ENCODE measurements around the gene GUCA1A. TPM values are rescaled to one million over a fixed set of nuclear protein-coding genes. Genes with fewer than 3 reads are reported as not detected.

The GUCA1A gene
- total RNA-seq, 1 donor from 2014 or later = not detected

DNA sequence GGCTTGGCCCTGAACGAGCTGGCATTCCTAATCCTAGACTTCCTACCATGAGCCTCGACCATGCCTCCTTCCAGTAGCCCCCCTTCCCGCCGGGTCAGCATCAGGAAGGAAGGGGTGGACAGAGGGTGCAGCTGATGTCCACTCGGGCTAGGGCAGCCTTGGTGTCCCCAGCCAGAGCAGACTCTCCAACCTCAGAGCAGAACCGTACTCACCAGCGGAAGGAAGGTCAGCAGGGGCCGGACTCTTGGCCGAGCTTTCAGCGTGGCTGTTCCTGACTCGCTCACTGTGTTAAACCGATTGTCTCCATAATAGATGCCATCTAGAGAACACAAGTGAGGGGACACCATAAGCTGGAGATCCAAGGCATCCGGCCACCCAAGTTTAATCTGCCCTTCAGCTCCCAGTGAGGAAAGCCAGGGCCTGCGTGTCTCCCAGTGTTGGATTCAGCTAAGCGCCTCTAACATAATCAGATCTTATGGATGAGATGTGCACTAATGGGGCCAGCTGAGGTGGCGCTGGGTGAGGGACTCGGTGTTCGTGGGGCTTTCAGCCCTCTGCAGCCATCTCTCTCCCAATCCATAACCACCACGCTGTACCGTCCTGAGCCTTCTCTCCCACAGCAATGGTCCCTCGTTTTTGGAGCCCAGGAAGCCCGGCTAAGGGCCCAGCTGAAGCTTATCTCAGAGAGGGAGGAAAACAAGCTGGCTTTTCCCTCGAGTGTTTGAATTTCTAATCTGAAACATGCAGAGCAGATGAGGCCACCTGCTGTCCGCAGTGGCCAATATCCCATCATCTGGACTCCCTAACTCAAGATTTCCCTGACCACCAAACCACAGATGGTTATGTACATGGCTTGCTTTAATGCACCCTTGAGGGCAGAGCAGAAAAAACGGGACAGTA is 44.5 kb upstream of the GUCA1A start:
- H3K9me3 ChIP-seq = no peaks in the 10 kb centered on the region
- peaks cover 3% of the 10 kb centered on the region for H3K4me1 ChIP-seq
- H3K27me3 ChIP-seq = no peaks in the 10 kb centered on the region
- TF ChIP-seq, protein P1, sequence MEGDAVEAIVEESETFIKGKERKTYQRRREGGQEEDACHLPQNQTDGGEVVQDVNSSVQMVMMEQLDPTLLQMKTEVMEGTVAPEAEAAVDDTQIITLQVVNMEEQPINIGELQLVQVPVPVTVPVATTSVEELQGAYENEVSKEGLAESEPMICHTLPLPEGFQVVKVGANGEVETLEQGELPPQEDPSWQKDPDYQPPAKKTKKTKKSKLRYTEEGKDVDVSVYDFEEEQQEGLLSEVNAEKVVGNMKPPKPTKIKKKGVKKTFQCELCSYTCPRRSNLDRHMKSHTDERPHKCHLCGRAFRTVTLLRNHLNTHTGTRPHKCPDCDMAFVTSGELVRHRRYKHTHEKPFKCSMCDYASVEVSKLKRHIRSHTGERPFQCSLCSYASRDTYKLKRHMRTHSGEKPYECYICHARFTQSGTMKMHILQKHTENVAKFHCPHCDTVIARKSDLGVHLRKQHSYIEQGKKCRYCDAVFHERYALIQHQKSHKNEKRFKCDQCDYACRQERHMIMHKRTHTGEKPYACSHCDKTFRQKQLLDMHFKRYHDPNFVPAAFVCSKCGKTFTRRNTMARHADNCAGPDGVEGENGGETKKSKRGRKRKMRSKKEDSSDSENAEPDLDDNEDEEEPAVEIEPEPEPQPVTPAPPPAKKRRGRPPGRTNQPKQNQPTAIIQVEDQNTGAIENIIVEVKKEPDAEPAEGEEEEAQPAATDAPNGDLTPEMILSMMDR (IDR thresholded peaks at IDR 0.05) = no peak
- intact Hi-C loops (cut with DNase I) = no loop called here
- peaks cover 5% of the 10 kb centered on the region for H3K36me3 ChIP-seq
- H3K27ac ChIP-seq = no peak overlapping the region
- no peak overlapping the region for H3K4me3 ChIP-seq
- ATAC-seq (peak; percentile 35), DNase-seq (no peak)

DNA sequence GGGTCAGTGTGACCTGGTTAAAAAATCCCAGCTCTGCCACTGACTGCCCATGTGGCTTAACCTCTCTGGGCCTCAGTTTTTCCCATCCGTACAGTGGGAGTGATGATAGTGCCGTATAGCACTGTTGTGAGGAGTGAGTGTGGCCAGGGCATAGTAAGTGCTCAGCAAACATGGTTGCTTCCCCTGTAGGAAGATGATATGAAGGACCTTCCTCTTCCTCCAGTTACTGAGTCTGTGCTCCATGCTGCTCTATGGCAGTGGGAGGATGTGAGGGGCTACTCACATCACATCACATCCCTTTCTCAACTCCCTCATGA is 43.8 kb upstream of the GUCA1A start:
- no peak overlapping the region for H3K27ac ChIP-seq
- H3K27me3 ChIP-seq = no peaks in the 10 kb centered on the region
- H3K36me3 ChIP-seq = peaks cover 5% of the 10 kb centered on the region
- no peak for DNase-seq
- intact Hi-C loops (cut with DNase I) = no loop called here
- ATAC-seq = no peak
- no peak overlapping the region for H3K4me3 ChIP-seq
- no peaks in the 10 kb centered on the region for H3K9me3 ChIP-seq
- TF ChIP-seq, protein P1 (IDR thresholded peaks at IDR 0.05) = no peak
- peaks cover 3% of the 10 kb centered on the region for H3K4me1 ChIP-seq

DNA sequence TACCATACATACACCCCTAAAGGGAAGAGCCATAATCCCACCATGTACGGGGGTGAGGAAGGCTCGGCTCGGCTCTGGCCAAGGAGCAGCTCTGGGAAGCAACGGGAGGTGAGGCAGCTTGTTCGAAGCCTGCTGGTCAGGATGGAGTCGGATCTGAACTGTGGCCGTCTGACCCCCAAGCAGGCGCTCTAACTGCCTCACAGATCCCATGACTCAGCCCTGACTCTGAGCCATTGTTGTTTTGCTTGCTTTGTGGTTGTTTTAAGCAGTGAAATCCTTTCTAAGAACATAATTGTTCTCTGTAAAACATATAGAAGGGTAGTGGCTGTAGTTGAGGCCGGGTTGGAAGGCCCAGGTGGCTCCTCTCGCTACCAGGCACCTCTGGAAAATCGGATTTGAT is 41.6 kb upstream of the GUCA1A start:
- TF ChIP-seq, protein P1 (IDR thresholded peaks at IDR 0.05) = no peak
- H3K9me3 ChIP-seq = no peaks in the 10 kb centered on the region
- H3K4me1 ChIP-seq = peaks cover 3% of the 10 kb centered on the region
- no peaks in the 10 kb centered on the region for H3K27me3 ChIP-seq
- no peak overlapping the region for H3K4me3 ChIP-seq
- no peak overlapping the region for H3K27ac ChIP-seq
- H3K36me3 ChIP-seq = no peaks in the 10 kb centered on the region
- intact Hi-C loops (cut with DNase I) = no loop called here
- ATAC-seq (no peak), DNase-seq (no peak)

DNA sequence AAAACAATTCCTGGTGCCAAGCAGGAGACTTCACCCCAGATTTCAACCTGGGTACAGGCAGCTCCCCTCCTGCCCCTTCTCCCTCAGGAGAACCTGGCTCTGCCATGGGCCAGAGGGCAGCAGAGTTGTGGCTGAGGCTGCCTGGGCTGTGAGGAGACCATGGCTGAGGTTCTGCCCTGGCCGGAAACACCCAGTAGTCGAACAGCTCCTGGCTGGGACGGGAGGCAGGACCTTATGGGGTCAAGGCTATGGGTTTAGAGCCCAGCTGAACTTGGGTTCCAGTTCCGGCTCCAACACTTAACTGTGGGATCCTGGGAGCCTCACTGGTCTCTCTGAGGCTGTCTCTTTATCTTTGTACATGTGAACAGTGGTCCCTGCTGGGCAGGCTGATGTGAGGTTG is 39.2 kb upstream of the GUCA1A start:
- H3K9me3 ChIP-seq = no peaks in the 10 kb centered on the region
- H3K4me1 ChIP-seq = peaks cover 3% of the 10 kb centered on the region
- H3K36me3 ChIP-seq = no peaks in the 10 kb centered on the region
- no peak overlapping the region for H3K4me3 ChIP-seq
- DNase-seq (no peak), ATAC-seq (no peak)
- intact Hi-C loops (cut with DNase I) = no loop called here
- no peak overlapping the region for H3K27ac ChIP-seq
- TF ChIP-seq, protein P1 (IDR thresholded peaks at IDR 0.05) = no peak
- H3K27me3 ChIP-seq = no peaks in the 10 kb centered on the region

DNA sequence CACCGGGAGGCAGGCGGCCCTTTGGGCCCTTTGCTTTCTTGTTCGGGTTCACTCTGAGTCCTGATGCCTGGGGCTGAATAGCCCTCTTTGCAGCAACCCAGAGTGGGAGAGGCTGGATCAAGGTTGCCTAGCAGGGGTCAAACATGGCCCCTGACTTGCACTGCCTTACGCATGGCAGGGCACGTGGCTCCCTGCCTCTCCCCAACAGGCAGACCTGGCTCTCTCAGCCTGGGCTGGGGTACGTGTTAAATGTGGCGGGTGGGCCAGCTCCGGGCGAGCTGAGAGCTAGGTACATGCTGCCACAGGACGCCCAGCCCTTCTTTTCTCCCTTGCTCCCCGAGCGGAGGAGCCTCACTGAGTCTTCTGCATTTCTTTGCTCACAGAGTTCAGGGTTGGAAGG is 38.0 kb upstream of the GUCA1A start:
- no peaks in the 10 kb centered on the region for H3K27me3 ChIP-seq
- no peaks in the 10 kb centered on the region for H3K9me3 ChIP-seq
- ATAC-seq = no peak
- no peaks in the 10 kb centered on the region for H3K36me3 ChIP-seq
- DNase-seq = no peak
- peaks cover 9% of the 10 kb centered on the region for H3K4me1 ChIP-seq
- no peak overlapping the region for H3K27ac ChIP-seq
- intact Hi-C loops (cut with DNase I) = no loop called here
- TF ChIP-seq, protein P1 (IDR thresholded peaks at IDR 0.05) = no peak
- H3K4me3 ChIP-seq = no peak overlapping the region

Data from upper lobe of right lung (tissue), 1 donor.